H9 (cell line): Measurements from ENCODE around the gene AGPAT1. TPM values are rescaled to one million over a fixed set of nuclear protein-coding genes. Genes with fewer than 3 reads are reported as not detected.

Experiments used
- DNase-seq: peaks from one replicate; pipeline ENCODE4 v3.0.0-alpha.2; 2017
- H2AFZ ChIP-seq: one replicate; pipeline ENCODE4 v1.6.1; 2013; ENCODE audit warnings: mild to moderate bottlenecking, low read length, control low read depth, moderate library complexity
- H2AK5ac ChIP-seq: 2 replicates; pipeline ENCODE4 v1.6.1; 2013; ENCODE audit warnings: low read length, control low read depth, mixed read lengths; ENCODE audit not compliant: insufficient read length
- H2BK120ac ChIP-seq: one replicate; pipeline ENCODE4 v1.6.1; 2013; ENCODE audit warnings: low read depth, mild to moderate bottlenecking, low read length, control low read depth, inconsistent platforms; ENCODE audit not compliant: poor library complexity, severe bottlenecking
- H2BK12ac ChIP-seq: 2 replicates; pipeline ENCODE4 v1.6.1; 2013; ENCODE audit warnings: low read length, control low read depth, mixed read lengths, low read depth; ENCODE audit not compliant: insufficient read length
- H2BK15ac ChIP-seq: 2 replicates; pipeline ENCODE4 v1.6.1; 2013; ENCODE audit warnings: low read depth, low read length, control low read depth
- H2BK20ac ChIP-seq: one replicate; pipeline ENCODE4 v1.6.1; 2013; ENCODE audit warnings: low read depth, mild to moderate bottlenecking, low read length, control low read depth, inconsistent platforms; ENCODE audit not compliant: poor library complexity, severe bottlenecking
- H2BK5ac ChIP-seq: 2 replicates; pipeline ENCODE4 v1.6.1; 2013; ENCODE audit warnings: low read length, control low read depth, mixed read lengths; ENCODE audit not compliant: insufficient read length
- H3K14ac ChIP-seq: 2 replicates; pipeline ENCODE4 v1.6.1; 2013; ENCODE audit warnings: low read length, control low read depth; ENCODE audit not compliant: insufficient read depth
- H3K18ac ChIP-seq: 2 replicates; pipeline ENCODE4 v1.6.1; 2013; ENCODE audit warnings: low read depth, mild to moderate bottlenecking, mixed read lengths, low read length, control low read depth; ENCODE audit not compliant: insufficient read length
- H3K23ac ChIP-seq: 2 replicates; pipeline ENCODE4 v1.6.1; 2013; ENCODE audit warnings: low read length, control low read depth, mixed read lengths, low read depth; ENCODE audit not compliant: insufficient read length
- H3K23me2 ChIP-seq: 2 replicates; pipeline ENCODE4 v1.6.1; 2013; ENCODE audit warnings: low read depth, mild to moderate bottlenecking, mixed read lengths, low read length, control low read depth; ENCODE audit not compliant: insufficient read length, poor library complexity, severe bottlenecking
- H3K27ac ChIP-seq: 2 replicates; pipeline ENCODE4 v1.5.1; 2013; ENCODE audit warnings: low read length, control low read depth, mixed read lengths, low read depth; ENCODE audit not compliant: insufficient read length
- H3K27me3 ChIP-seq: 2 replicates; pipeline ENCODE4 v1.6.1; 2013; ENCODE audit warnings: low read length, control low read depth, inconsistent platforms; ENCODE audit not compliant: insufficient read depth
- H3K4ac ChIP-seq: 2 replicates; pipeline ENCODE4 v1.6.1; 2013; ENCODE audit warnings: low read depth, mild to moderate bottlenecking, control low read depth, inconsistent platforms, low read length, moderate library complexity
- H3K4me1 ChIP-seq: 2 replicates; pipeline ENCODE4 v1.6.1; 2013; ENCODE audit warnings: low read length, control low read depth, inconsistent platforms; ENCODE audit not compliant: insufficient read depth
- H3K4me2 ChIP-seq: 2 replicates; pipeline ENCODE4 v1.6.1; 2013; ENCODE audit warnings: low read length, control low read depth, mixed read lengths; ENCODE audit not compliant: insufficient read length, insufficient read depth
- H3K56ac ChIP-seq: 2 replicates; pipeline ENCODE4 v1.6.1; 2013; ENCODE audit warnings: low read depth, mild to moderate bottlenecking, mixed read lengths, low read length, control low read depth; ENCODE audit not compliant: insufficient read length
- H3K79me1 ChIP-seq: 2 replicates; pipeline ENCODE4 v1.6.1; 2013; ENCODE audit warnings: low read depth, mild to moderate bottlenecking, moderate library complexity, low read length, control low read depth, inconsistent platforms; ENCODE audit not compliant: insufficient read depth, poor library complexity, severe bottlenecking
- H3K79me2 ChIP-seq: 2 replicates; pipeline ENCODE4 v1.6.1; 2013; ENCODE audit warnings: low read length, control low read depth, inconsistent platforms; ENCODE audit not compliant: insufficient read depth
- H3K9ac ChIP-seq: 2 replicates; pipeline ENCODE4 v1.6.1; 2013; ENCODE audit warnings: low read length, control low read depth, mixed read lengths; ENCODE audit not compliant: insufficient read length; ENCODE audit errors: extremely low read depth
- H3K9me3 ChIP-seq: one replicate; pipeline ENCODE4 v1.6.1; 2013; ENCODE audit warnings: low read depth, low read length, inconsistent platforms; ENCODE audit not compliant: control insufficient read depth
- H3T11ph ChIP-seq: one replicate; pipeline ENCODE4 v1.6.1; 2013; ENCODE audit warnings: mild to moderate bottlenecking, low read length, control low read depth, inconsistent platforms
- H4K20me1 ChIP-seq: one replicate; pipeline ENCODE4 v1.6.1; 2013; ENCODE audit not compliant: control insufficient read depth, insufficient read length, insufficient read depth
- H4K5ac ChIP-seq: 2 replicates; pipeline ENCODE4 v1.6.1; 2013; ENCODE audit warnings: low read depth, mild to moderate bottlenecking, mixed read lengths, low read length, control low read depth; ENCODE audit not compliant: insufficient read length
- H4K8ac ChIP-seq: replicated peaks from 2 replicates; pipeline ENCODE4 v1.6.1; 2013; ENCODE audit warnings: low read length, control low read depth, mixed read lengths, low read depth; ENCODE audit not compliant: insufficient read length
- H4K91ac ChIP-seq: 2 replicates; pipeline ENCODE4 v1.6.1; 2013; ENCODE audit warnings: low read depth, mild to moderate bottlenecking, moderate library complexity, mixed read lengths, low read length, control low read depth; ENCODE audit not compliant: insufficient read length
- H3K27ac Mint-ChIP-seq, 3 experiments: 2 replicates in 2 of 3; 3 replicates in 1 of 3; pipeline ENCODE4 v1.8.0; 2020 to 2021; ENCODE audit warnings: mixed read lengths in 3 of 3, mild to moderate bottlenecking in 1 of 3, moderate library complexity in 1 of 3
- H3K27me3 Mint-ChIP-seq: 2 replicates; pipeline ENCODE4 v1.8.0; 2021; ENCODE audit warnings: low read depth, mild to moderate bottlenecking, moderate library complexity, mixed read lengths
- H3K36me3 Mint-ChIP-seq, 3 experiments: 2 replicates in 2 of 3; 3 replicates in 1 of 3; pipeline ENCODE4 v1.8.0; 2020 to 2021; ENCODE audit warnings: low read depth in 3 of 3, mixed read lengths in 3 of 3; ENCODE audit not compliant: insufficient read depth in 1 of 3
- H3K4me1 Mint-ChIP-seq, 2 experiments: 2 replicates each; pipeline ENCODE4 v1.8.0; 2020; ENCODE audit warnings: mixed read lengths in 2 of 2
- H3K4me3 Mint-ChIP-seq, 2 experiments: 2 replicates in 1 of 2; 3 replicates in 1 of 2; pipeline ENCODE4 v1.8.0; 2020 to 2021; ENCODE audit warnings: mild to moderate bottlenecking in 2 of 2, mixed read lengths in 2 of 2, moderate library complexity in 1 of 2
- H3K9me3 Mint-ChIP-seq, 2 experiments: 2 replicates in 1 of 2; 3 replicates in 1 of 2; pipeline ENCODE4 v1.8.0; 2020; ENCODE audit warnings: mild to moderate bottlenecking in 2 of 2, mixed read lengths in 2 of 2, moderate library complexity in 1 of 2
- CTCF ChIP-seq: fragments of 200-600 bp; sonication (generic); conservative IDR thresholded peaks from 3 replicates; pipeline ENCODE4 v1.8.0; 2021; ENCODE audit warnings: antibody characterized with exemption, mild to moderate bottlenecking
- WGBS: extraction: QIAGEN DNeasy Blood & Tissue Kit; methylation state at CpG from one replicate; pipeline ENCODE4 v1.1.7; 2013; ENCODE audit warnings: missing lambda C conversion rate, low lambda C conversion rate, mixed read lengths; ENCODE audit not compliant: insufficient read length; ENCODE audit errors: extremely low coverage; 5-methylcytosine and 5-hydroxymethylcytosine counted together
- total RNA-seq: library from RNA; stranded (reverse); gene quantifications from 2 replicates; pipeline ENCODE4 v1.2.1, GENCODE V29; 2021

The AGPAT1 gene
- total RNA-seq, 1 experiment from 2014 or later = 89.5 TPM

- Mint-ChIP-seq H3K27me3 (no peaks in the 10 kb centered on the region; the same call in 1 of the 2 replicates), H3K9me3 (no peaks in the 10 kb centered on the region), H3K36me3 (peaks cover 23 to 64% (median 44%) of the 10 kb centered on the region in 3 experiments), H3K4me1 (peaks cover 3 to 23% of the 10 kb centered on the region in 2 experiments; a peak in 2 of 4 replicates), H3K27ac (peak overlapping the region in 1 of 3 experiments; percentile 78; a peak in 2 of 7 replicates), H3K4me3 (no peak overlapping the region)
- H3K9me3 ChIP-seq = no peaks in the 10 kb centered on the region
- no peaks in the 10 kb centered on the region for H3K4me1 ChIP-seq
- no peak overlapping the region for H3K56ac ChIP-seq
- H3T11ph ChIP-seq = no peak overlapping the region
- H3K14ac ChIP-seq = no peak overlapping the region
- H4K5ac ChIP-seq = no peak overlapping the region
- H3K23me2 ChIP-seq = no peaks in the 10 kb centered on the region
- no peak overlapping the region for H3K9ac ChIP-seq
- no peak overlapping the region for H2BK20ac ChIP-seq
- H3K27me3 ChIP-seq = no peaks in the 10 kb centered on the region
- no peaks in the 10 kb centered on the region for H4K20me1 ChIP-seq
- H3K4me2 ChIP-seq = no peak overlapping the region
- no peak overlapping the region for H4K8ac ChIP-seq
- no CpG with 5 or more reads among the region's 7 CpGs for WGBS
- H3K79me2 ChIP-seq = no peaks in the 10 kb centered on the region
- no peak overlapping the region for H2BK120ac ChIP-seq
- no peaks in the 10 kb centered on the region for H3K79me1 ChIP-seq
- no peak for DNase-seq
- H3K27ac ChIP-seq = no peak overlapping the region
- H2BK12ac ChIP-seq = no peak overlapping the region
- TF ChIP-seq CTCF = no peak
- no peak overlapping the region for H3K23ac ChIP-seq
- no peak overlapping the region for H2BK5ac ChIP-seq
- no peak overlapping the region for H2AK5ac ChIP-seq
- no peak overlapping the region for H3K18ac ChIP-seq
- H3K4ac ChIP-seq = no peak overlapping the region
- no peak overlapping the region for H2AFZ ChIP-seq
- H4K91ac ChIP-seq = no peak overlapping the region
- no peak overlapping the region for H2BK15ac ChIP-seq
Measured at GRCh38 chr6:32163559-32164258, 12.2 kb downstream of the AGPAT1 start.
